HepG2 (cell line): ENCODE measurements around the gene SOX9.

ENCODE experiments used
- CTCF ChIP-seq: sonication (generic); formaldehyde crosslinking; IDR thresholded peaks from 2 replicates; pipeline ENCODE4 v1.5.0; 2020; ENCODE audit warnings: mild to moderate bottlenecking, missing genetic modification reagents, moderate library complexity
- MTF2 ChIP-seq: sonication (generic); formaldehyde crosslinking; IDR thresholded peaks from 2 replicates; pipeline ENCODE4 v1.5.0; 2020; ENCODE audit warnings: missing genetic modification reagents, borderline replicate concordance
- NFE2L1 ChIP-seq: sonication (generic); formaldehyde crosslinking; IDR thresholded peaks from 2 replicates; pipeline ENCODE4 v1.4.0; 2020; ENCODE audit warnings: missing genetic modification reagents, mild to moderate bottlenecking, borderline replicate concordance
- POLR2AphosphoS5 ChIP-seq: IDR thresholded peaks from 2 replicates; pipeline ENCODE4 v1.6.1; 2012; ENCODE audit warnings: low read depth, low read length
- RFX5 ChIP-seq: IDR thresholded peaks from 2 replicates; pipeline ENCODE4 v1.6.1; 2011; ENCODE audit warnings: low read depth, low read length, improper control_type of control experiment
- SP1 ChIP-seq, 2 experiments: fragments of 450-650 bp in 1 of 2; sonication (generic) in 1 of 2; formaldehyde crosslinking in 1 of 2; IDR thresholded peaks; 2 replicates each; pipeline versions ENCODE4 v1.4.0 to v1.6.1; 2016 to 2020; ENCODE audit warnings: missing genetic modification reagents in 1 of 2
- USF2 ChIP-seq, 2 experiments: sonication (generic) in 1 of 2; formaldehyde crosslinking in 1 of 2; IDR thresholded peaks; 2 replicates each; pipeline versions ENCODE4 v1.5.1 to v1.6.1; 2011 to 2020; ENCODE audit warnings: borderline replicate concordance in 1 of 2, low read depth in 1 of 2, low read length in 1 of 2, mild to moderate bottlenecking in 1 of 2, missing genetic modification reagents in 1 of 2, moderate library complexity in 1 of 2
- ZNF501 ChIP-seq: sonication (generic); formaldehyde crosslinking; IDR thresholded peaks from 2 replicates; pipeline ENCODE4 v1.5.1; 2020; ENCODE audit warnings: mild to moderate bottlenecking, moderate library complexity, missing genetic modification reagents
- ZNF616 ChIP-seq: sonication (generic); formaldehyde crosslinking; IDR thresholded peaks from 2 replicates; pipeline ENCODE4 v1.5.0; 2020; ENCODE audit warnings: low read depth, mild to moderate bottlenecking, missing genetic modification reagents
- ZNF766 ChIP-seq: sonication (generic); formaldehyde crosslinking; IDR thresholded peaks from 2 replicates; pipeline ENCODE4 v1.5.0; 2020; ENCODE audit warnings: missing genetic modification reagents, borderline replicate concordance
- TF ChIP-seq, protein P1 (sequence below): sonication (generic); formaldehyde crosslinking; IDR thresholded peaks from 2 replicates; pipeline ENCODE4 v1.8.0; 2022; ENCODE audit warnings: mild to moderate bottlenecking, missing genetic modification reagents; ENCODE audit not compliant: insufficient replicate concordance
- TF ChIP-seq, protein P2 (sequence below), 2 experiments: fragments of 450-650 bp in 1 of 2; sonication (generic) in 1 of 2; formaldehyde crosslinking in 1 of 2; IDR thresholded peaks; 2 replicates each; pipeline versions ENCODE4 v1.6.1 to v1.8.0; 2016 to 2022; ENCODE audit warnings: antibody characterized with exemption in 1 of 2, mild to moderate bottlenecking in 1 of 2, missing genetic modification reagents in 1 of 2
- TF ChIP-seq, protein P3 (sequence below): sonication (generic); formaldehyde crosslinking; IDR thresholded peaks from 2 replicates; pipeline ENCODE4 v1.4.0; 2020; ENCODE audit warnings: missing genetic modification reagents

DNA sequence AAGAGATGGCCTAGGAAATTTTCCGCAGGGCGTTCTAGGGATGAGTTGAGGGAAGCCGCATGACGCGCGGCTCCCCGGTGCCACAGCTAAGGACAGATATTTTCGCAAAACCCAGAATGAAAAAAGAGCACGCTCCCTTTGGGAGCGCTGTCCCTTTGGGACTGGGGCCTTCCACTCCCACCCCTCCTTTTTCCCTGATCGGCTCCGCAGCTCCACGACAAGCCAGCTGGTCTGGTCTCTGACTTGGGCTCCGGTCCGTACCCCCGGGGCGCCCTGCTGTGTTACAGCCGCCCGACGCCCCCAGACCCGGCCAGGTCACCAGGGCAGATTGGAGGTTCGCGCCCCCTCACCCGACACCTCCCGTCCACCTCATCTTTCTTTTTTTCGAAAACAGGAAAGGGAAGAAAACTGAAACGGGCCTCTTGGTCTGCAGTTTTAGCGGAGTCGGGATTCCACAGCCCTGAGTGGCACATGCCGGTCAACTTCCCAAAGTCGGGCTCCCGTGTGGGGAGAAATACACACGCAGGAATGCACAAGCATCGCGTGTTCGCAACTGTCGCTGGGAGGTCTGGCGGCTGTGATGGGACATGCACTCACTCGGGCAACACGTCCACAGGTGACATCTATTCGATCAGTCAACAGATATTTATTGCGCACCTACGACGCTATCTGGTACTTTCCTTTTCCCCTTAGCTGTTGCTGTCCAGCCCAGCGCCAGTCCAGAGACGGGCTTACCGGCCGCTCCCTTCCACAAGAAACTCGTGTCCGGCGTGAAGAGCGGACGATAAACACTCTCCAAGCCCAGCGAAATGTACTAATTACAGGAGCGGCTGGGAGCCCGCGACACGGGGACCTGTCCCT, 3.9 kb upstream of the SOX9 start:
- no peak for TF ChIP-seq ZNF501 (CRISPR knock-in tag)
- TF ChIP-seq POLR2AphosphoS5 = no peak
- no peak for TF ChIP-seq ZNF766 (CRISPR knock-in tag)
- TF ChIP-seq CTCF (CRISPR knock-in tag) = no peak
- TF ChIP-seq, protein P1, sequence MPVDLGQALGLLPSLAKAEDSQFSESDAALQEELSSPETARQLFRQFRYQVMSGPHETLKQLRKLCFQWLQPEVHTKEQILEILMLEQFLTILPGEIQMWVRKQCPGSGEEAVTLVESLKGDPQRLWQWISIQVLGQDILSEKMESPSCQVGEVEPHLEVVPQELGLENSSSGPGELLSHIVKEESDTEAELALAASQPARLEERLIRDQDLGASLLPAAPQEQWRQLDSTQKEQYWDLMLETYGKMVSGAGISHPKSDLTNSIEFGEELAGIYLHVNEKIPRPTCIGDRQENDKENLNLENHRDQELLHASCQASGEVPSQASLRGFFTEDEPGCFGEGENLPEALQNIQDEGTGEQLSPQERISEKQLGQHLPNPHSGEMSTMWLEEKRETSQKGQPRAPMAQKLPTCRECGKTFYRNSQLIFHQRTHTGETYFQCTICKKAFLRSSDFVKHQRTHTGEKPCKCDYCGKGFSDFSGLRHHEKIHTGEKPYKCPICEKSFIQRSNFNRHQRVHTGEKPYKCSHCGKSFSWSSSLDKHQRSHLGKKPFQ (CRISPR knock-in tag) = no peak
- TF ChIP-seq SP1 (IDR thresholded peaks at IDR 0.05) = no peak
- TF ChIP-seq SP1 (CRISPR knock-in tag; IDR thresholded peaks at IDR 0.05) = no peak
- no peak for TF ChIP-seq NFE2L1 (CRISPR knock-in tag)
- no peak for TF ChIP-seq MTF2 (CRISPR knock-in tag)
- TF ChIP-seq, protein P2, sequence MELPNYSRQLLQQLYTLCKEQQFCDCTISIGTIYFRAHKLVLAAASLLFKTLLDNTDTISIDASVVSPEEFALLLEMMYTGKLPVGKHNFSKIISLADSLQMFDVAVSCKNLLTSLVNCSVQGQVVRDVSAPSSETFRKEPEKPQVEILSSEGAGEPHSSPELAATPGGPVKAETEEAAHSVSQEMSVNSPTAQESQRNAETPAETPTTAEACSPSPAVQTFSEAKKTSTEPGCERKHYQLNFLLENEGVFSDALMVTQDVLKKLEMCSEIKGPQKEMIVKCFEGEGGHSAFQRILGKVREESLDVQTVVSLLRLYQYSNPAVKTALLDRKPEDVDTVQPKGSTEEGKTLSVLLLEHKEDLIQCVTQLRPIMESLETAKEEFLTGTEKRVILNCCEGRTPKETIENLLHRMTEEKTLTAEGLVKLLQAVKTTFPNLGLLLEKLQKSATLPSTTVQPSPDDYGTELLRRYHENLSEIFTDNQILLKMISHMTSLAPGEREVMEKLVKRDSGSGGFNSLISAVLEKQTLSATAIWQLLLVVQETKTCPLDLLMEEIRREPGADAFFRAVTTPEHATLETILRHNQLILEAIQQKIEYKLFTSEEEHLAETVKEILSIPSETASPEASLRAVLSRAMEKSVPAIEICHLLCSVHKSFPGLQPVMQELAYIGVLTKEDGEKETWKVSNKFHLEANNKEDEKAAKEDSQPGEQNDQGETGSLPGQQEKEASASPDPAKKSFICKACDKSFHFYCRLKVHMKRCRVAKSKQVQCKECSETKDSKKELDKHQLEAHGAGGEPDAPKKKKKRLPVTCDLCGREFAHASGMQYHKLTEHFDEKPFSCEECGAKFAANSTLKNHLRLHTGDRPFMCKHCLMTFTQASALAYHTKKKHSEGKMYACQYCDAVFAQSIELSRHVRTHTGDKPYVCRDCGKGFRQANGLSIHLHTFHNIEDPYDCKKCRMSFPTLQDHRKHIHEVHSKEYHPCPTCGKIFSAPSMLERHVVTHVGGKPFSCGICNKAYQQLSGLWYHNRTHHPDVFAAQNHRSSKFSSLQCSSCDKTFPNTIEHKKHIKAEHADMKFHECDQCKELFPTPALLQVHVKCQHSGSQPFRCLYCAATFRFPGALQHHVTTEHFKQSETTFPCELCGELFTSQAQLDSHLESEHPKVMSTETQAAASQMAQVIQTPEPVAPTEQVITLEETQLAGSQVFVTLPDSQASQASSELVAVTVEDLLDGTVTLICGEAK (IDR thresholded peaks at IDR 0.05) = no peak
- TF ChIP-seq, protein P2 (CRISPR knock-in tag; IDR thresholded peaks at IDR 0.05) = no peak
- TF ChIP-seq ZNF616 (CRISPR knock-in tag) = no peak
- TF ChIP-seq RFX5 = no peak
- TF ChIP-seq USF2 (IDR thresholded peaks at IDR 0.05; ENCODE audit: low read depth, low read length) = no peak
- TF ChIP-seq USF2 (CRISPR knock-in tag; IDR thresholded peaks at IDR 0.05; ENCODE audit: borderline replicate concordance) = no peak
- TF ChIP-seq, protein P3, sequence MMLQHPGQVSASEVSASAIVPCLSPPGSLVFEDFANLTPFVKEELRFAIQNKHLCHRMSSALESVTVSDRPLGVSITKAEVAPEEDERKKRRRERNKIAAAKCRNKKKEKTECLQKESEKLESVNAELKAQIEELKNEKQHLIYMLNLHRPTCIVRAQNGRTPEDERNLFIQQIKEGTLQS (CRISPR knock-in tag) = no peak
